Measurements from ENCODE around the gene CSTPP1.

Gene CSTPP1

DNA sequence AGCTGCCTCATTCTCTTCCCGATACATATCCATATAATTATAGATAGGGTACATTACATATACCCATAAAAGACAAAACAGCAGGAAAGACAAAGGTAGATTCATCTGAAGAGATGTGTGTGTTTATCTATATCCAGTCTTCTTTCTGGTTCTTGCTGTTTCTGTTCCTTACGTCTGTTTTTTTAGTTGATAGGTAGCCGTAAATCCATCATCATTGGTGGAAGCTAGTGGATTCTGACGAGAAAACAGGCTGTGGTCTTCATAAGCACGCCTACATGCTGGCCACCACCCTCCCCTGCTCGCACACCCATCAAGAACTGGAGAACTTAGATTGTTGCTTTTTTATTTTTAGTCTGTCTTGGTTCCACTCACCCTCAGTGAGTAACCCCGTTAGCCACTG lies 188.5 kb downstream of the CSTPP1 start:
- peak; percentile 54 for ATAC-seq
- TF ChIP-seq PPARA (CRISPR knock-in tag; IDR thresholded peaks at IDR 0.05; ENCODE audit: borderline replicate concordance) = no peak
- no peak for TF ChIP-seq ZC3H10 (CRISPR knock-in tag; IDR thresholded peaks at IDR 0.05)
- TF ChIP-seq ESRRG (CRISPR knock-in tag; IDR thresholded peaks at IDR 0.05) = no peak
- TF ChIP-seq OSR1 (CRISPR knock-in tag; IDR thresholded peaks at IDR 0.05) = no peak
- no peak for TF ChIP-seq POU6F1 (CRISPR knock-in tag; IDR thresholded peaks at IDR 0.05; ENCODE audit: borderline replicate concordance, low read depth)
- no peak for TF ChIP-seq GLIS3 (CRISPR knock-in tag; IDR thresholded peaks at IDR 0.05)
- no peak for TF ChIP-seq RARB (CRISPR knock-in tag; IDR thresholded peaks at IDR 0.05)
- no peak for TF ChIP-seq ISL1 (CRISPR knock-in tag; IDR thresholded peaks at IDR 0.05)
- no peak for TF ChIP-seq BACH2 (CRISPR knock-in tag; IDR thresholded peaks at IDR 0.05; ENCODE audit: borderline replicate concordance)
- TF ChIP-seq ZFP30 (CRISPR knock-in tag; IDR thresholded peaks at IDR 0.05) = no peak
- no peak for TF ChIP-seq TOX (CRISPR knock-in tag; IDR thresholded peaks at IDR 0.05; ENCODE audit: borderline replicate concordance)
- TF ChIP-seq ZNF8 (CRISPR knock-in tag; IDR thresholded peaks at IDR 0.05) = no peak
- no peak for TF ChIP-seq CSDC2 (CRISPR knock-in tag; IDR thresholded peaks at IDR 0.05)

- ATAC-seq = no peak
- TF ChIP-seq, protein P1, sequence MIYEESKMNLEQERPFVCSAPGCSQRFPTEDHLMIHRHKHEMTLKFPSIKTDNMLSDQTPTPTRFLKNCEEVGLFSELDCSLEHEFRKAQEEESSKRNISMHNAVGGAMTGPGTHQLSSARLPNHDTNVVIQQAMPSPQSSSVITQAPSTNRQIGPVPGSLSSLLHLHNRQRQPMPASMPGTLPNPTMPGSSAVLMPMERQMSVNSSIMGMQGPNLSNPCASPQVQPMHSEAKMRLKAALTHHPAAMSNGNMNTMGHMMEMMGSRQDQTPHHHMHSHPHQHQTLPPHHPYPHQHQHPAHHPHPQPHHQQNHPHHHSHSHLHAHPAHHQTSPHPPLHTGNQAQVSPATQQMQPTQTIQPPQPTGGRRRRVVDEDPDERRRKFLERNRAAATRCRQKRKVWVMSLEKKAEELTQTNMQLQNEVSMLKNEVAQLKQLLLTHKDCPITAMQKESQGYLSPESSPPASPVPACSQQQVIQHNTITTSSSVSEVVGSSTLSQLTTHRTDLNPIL (CRISPR knock-in tag; IDR thresholded peaks at IDR 0.05; ENCODE audit: low read depth) = no peak
- TF ChIP-seq, protein P2, sequence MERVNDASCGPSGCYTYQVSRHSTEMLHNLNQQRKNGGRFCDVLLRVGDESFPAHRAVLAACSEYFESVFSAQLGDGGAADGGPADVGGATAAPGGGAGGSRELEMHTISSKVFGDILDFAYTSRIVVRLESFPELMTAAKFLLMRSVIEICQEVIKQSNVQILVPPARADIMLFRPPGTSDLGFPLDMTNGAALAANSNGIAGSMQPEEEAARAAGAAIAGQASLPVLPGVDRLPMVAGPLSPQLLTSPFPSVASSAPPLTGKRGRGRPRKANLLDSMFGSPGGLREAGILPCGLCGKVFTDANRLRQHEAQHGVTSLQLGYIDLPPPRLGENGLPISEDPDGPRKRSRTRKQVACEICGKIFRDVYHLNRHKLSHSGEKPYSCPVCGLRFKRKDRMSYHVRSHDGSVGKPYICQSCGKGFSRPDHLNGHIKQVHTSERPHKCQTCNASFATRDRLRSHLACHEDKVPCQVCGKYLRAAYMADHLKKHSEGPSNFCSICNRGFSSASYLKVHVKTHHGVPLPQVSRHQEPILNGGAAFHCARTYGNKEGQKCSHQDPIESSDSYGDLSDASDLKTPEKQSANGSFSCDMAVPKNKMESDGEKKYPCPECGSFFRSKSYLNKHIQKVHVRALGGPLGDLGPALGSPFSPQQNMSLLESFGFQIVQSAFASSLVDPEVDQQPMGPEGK (CRISPR knock-in tag; IDR thresholded peaks at IDR 0.05; ENCODE audit: borderline replicate concordance) = no peak
- TF ChIP-seq RARB (CRISPR knock-in tag; IDR thresholded peaks at IDR 0.05) (no peak), ARNTL (CRISPR knock-in tag; IDR thresholded peaks at IDR 0.05; ENCODE audit: borderline replicate concordance, low read depth) (no peak)
- TF ChIP-seq, protein P3, sequence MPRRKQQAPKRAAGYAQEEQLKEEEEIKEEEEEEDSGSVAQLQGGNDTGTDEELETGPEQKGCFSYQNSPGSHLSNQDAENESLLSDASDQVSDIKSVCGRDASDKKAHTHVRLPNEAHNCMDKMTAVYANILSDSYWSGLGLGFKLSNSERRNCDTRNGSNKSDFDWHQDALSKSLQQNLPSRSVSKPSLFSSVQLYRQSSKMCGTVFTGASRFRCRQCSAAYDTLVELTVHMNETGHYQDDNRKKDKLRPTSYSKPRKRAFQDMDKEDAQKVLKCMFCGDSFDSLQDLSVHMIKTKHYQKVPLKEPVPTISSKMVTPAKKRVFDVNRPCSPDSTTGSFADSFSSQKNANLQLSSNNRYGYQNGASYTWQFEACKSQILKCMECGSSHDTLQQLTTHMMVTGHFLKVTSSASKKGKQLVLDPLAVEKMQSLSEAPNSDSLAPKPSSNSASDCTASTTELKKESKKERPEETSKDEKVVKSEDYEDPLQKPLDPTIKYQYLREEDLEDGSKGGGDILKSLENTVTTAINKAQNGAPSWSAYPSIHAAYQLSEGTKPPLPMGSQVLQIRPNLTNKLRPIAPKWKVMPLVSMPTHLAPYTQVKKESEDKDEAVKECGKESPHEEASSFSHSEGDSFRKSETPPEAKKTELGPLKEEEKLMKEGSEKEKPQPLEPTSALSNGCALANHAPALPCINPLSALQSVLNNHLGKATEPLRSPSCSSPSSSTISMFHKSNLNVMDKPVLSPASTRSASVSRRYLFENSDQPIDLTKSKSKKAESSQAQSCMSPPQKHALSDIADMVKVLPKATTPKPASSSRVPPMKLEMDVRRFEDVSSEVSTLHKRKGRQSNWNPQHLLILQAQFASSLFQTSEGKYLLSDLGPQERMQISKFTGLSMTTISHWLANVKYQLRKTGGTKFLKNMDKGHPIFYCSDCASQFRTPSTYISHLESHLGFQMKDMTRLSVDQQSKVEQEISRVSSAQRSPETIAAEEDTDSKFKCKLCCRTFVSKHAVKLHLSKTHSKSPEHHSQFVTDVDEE (CRISPR knock-in tag; IDR thresholded peaks at IDR 0.05) = no peak
Observed at GRCh38 chr11:47127213-47127612, 190.7 kb downstream of the CSTPP1 start.

DNA sequence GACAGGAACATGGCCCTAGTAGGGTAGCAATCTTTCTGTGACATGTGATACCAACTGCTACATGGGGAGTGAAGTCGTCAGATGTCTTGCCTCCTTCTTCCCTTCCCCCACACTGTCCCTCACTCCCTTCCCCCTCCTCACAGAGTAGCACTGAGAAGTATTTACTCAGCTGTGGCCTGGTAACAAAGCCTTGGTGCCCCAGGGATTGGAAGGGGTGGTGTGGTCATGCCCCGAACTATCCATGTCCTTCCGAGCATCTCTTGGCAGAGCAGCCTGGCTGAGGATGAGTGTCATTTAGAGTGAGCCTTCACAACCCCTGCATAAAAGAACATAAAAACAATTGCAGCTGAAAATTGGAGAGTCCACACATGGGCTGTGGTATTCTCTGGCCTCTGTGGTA lies 194.0 kb downstream of the CSTPP1 start:
- TF ChIP-seq, protein P2 (CRISPR knock-in tag; IDR thresholded peaks at IDR 0.05; ENCODE audit: borderline replicate concordance) = no peak
- TF ChIP-seq TCF4 (CRISPR knock-in tag; IDR thresholded peaks at IDR 0.05; ENCODE audit: borderline replicate concordance) (no peak), CSDC2 (CRISPR knock-in tag; IDR thresholded peaks at IDR 0.05) (no peak), PPARA (CRISPR knock-in tag; IDR thresholded peaks at IDR 0.05; ENCODE audit: borderline replicate concordance) (no peak), ZNF565 (CRISPR knock-in tag; conservative IDR thresholded peaks at IDR 0.05; ENCODE audit: low read depth) (no peak), ESRRG (CRISPR knock-in tag; IDR thresholded peaks at IDR 0.05) (no peak), OSR1 (CRISPR knock-in tag; IDR thresholded peaks at IDR 0.05) (no peak)
- no peak for ATAC-seq

DNA sequence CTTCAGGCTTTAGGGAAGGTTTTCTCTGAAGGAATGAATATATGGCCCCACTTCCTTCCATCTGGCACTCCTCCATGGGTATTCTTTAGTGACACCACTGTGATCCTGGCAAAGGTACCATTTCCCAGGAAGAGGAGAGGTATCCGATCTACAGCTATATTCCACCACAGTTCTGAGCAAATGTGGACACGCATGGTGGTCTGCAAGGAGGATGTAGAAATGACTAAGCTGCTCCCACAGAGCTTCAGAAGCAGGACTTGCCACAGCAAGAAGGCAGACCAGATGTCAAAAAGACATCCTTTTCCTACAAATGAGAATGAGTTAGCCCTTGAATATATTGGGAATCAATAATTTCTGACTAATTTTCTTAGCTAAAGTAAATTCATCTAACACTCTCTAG lies 194.6 kb downstream of the CSTPP1 start:
- no peak for ATAC-seq
- no peak for TF ChIP-seq RARB (CRISPR knock-in tag; IDR thresholded peaks at IDR 0.05)
- no peak for TF ChIP-seq ARNTL (CRISPR knock-in tag; IDR thresholded peaks at IDR 0.05; ENCODE audit: borderline replicate concordance, low read depth)
- no peak for TF ChIP-seq ZFP30 (CRISPR knock-in tag; IDR thresholded peaks at IDR 0.05)
- no peak for TF ChIP-seq CSDC2 (CRISPR knock-in tag; IDR thresholded peaks at IDR 0.05)
- TF ChIP-seq PPARA (CRISPR knock-in tag; IDR thresholded peaks at IDR 0.05; ENCODE audit: borderline replicate concordance) = no peak
- TF ChIP-seq ZFP3 (CRISPR knock-in tag; IDR thresholded peaks at IDR 0.05) = no peak
- no peak for TF ChIP-seq BACH2 (CRISPR knock-in tag; IDR thresholded peaks at IDR 0.05; ENCODE audit: borderline replicate concordance)
- TF ChIP-seq, protein P3 (CRISPR knock-in tag; IDR thresholded peaks at IDR 0.05) = no peak
- no peak for TF ChIP-seq ZC3H10 (CRISPR knock-in tag; IDR thresholded peaks at IDR 0.05)
- no peak for TF ChIP-seq GLIS3 (CRISPR knock-in tag; IDR thresholded peaks at IDR 0.05)
- TF ChIP-seq ESRRG (CRISPR knock-in tag; IDR thresholded peaks at IDR 0.05) = no peak
- TF ChIP-seq ZNF70 (CRISPR knock-in tag; IDR thresholded peaks at IDR 0.05) = no peak
- TF ChIP-seq OSR1 (CRISPR knock-in tag; IDR thresholded peaks at IDR 0.05) = no peak
- TF ChIP-seq ZNF8 (CRISPR knock-in tag; IDR thresholded peaks at IDR 0.05) = no peak
- TF ChIP-seq TOX (CRISPR knock-in tag; IDR thresholded peaks at IDR 0.05; ENCODE audit: borderline replicate concordance) = no peak
- no peak for TF ChIP-seq TCF4 (CRISPR knock-in tag; IDR thresholded peaks at IDR 0.05; ENCODE audit: borderline replicate concordance)
